AG09319 (cell line): ENCODE results near the gene PUM2.

Experiments used
- DNase-seq: peaks from one replicate; pipeline ENCODE4 v3.0.0-alpha.2; 2010; ENCODE audit warnings: low read depth; ENCODE audit errors: extremely low read depth
- CTCF ChIP-seq: IDR thresholded peaks from 2 replicates; pipeline ENCODE4 v1.5.1; 2011; ENCODE audit warnings: low read depth, mild to moderate bottlenecking, inconsistent platforms, low read length, moderate library complexity

Gene PUM2

GRCh38 chr2:20350753-20351554 lies at the start of gene PUM2:
TSS of gene PUM2 (minus strand) at chr2:20350844. CDS start at chr2:20327360, 23,484 bp downstream.
- DNase-seq = peak; percentile 88
- TF ChIP-seq CTCF = no peak

- TF ChIP-seq CTCF = no peak
These were observed 49.7 kb upstream of the PUM2 start for GRCh38 chr2:20400306-20400705.

DNA sequence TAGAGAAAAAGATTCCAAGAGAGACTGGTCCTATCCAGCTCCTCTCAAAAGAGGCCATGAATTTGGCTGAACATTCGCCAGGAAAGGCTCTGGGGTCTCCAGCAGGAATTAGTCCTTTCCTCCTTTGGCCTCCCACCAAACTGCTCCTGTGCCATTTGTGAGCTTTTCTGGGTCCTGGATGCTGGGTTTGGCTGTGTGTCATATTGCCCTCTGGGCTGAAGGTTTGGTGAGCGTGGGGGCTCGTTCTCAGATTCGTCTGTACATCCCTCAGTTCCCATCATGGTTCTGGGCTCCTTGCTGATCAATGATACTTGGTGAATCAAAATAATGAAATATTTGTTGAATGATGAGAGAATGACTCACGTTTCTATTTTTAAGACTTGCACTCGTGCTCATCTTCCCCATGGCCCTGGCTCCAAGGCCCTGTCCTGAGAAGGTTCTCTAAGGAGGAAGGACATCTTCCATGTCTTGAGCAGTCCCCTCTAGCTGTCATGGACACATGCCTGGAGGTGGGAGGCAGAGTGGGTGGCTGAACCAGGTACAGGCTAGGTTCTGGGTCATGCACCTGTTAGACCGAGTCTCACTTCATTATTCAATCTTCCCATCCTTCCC lies 48.4 kb upstream of the PUM2 start:
- no peak for TF ChIP-seq CTCF
- DNase-seq = no peak

More at GRCh38 chr2:20400306-20400705, 49.7 kb upstream of the PUM2 start:
- DNase-seq = no peak

DNA sequence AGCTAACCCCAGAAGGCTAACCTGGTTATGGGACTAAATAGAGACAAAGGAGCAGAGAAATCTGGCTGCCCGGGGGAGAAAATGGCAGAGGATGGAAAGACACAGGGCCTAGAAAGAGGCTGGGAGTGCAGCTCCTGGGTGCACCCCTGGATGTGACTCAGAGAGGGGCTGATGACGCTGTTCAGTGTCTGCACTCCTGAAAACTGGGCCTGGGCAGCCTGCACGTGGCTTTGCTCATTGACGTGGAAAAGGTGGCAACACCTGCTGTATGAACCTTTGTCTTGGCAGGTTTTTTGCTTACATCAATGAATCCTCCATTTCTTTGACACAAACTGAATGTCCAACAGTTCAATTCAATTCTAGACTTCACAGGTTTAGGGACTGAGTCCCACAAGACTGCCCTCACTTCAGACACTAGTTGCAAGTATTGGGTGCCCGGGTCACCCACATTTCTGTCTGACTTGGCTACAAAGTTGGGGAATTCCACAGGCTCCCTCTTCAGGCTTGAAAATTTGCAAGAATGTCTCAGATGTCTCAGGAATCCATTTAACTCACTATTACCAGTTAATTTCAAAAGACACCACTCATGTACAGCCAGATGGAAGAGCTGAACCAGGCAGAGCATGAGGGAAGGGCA lies 47.3 kb upstream of the PUM2 start:
- no peak for DNase-seq

GRCh38 chr2:20396356-20397000 lies 45.8 kb upstream of the PUM2 start:
- no peak for TF ChIP-seq CTCF

More for the DNA sequence above, 47.3 kb upstream of the PUM2 start:
- no peak for TF ChIP-seq CTCF

GRCh38 chr2:20393986-20394385 lies 43.3 kb upstream of the PUM2 start:
- TF ChIP-seq CTCF = no peak
- DNase-seq = no peak

More at GRCh38 chr2:20396356-20397000, 45.8 kb upstream of the PUM2 start:
- no peak for DNase-seq
